HEK293 (cell line): Measurements from ENCODE around the gene TMEM184A.

Experiments used
- ATF2 ChIP-seq: fragments of 450-650 bp; formaldehyde crosslinking; IDR thresholded peaks from 2 replicates; pipeline ENCODE4 v1.5.1; 2016; ENCODE audit warnings: missing biosample characterization, missing genetic modification characterization, low read depth
- BCL11B ChIP-seq: fragments of 450-650 bp; formaldehyde crosslinking; IDR thresholded peaks from 2 replicates; pipeline ENCODE4 v1.5.1; 2016; ENCODE audit warnings: low read depth, missing biosample characterization, missing genetic modification characterization
- CTCF ChIP-seq: fragments of 450-650 bp; formaldehyde crosslinking; IDR thresholded peaks from 2 replicates; pipeline ENCODE4 v1.5.1; 2016; ENCODE audit warnings: missing biosample characterization, missing genetic modification characterization
- GLI2 ChIP-seq: fragments of 450-650 bp; formaldehyde crosslinking; IDR thresholded peaks from 2 replicates; pipeline ENCODE4; 2017; ENCODE audit warnings: missing biosample characterization, missing genetic modification characterization, low read depth, borderline replicate concordance
- PRDM6 ChIP-seq: fragments of 450-650 bp; formaldehyde crosslinking; IDR thresholded peaks from 2 replicates; pipeline ENCODE4 v1.5.1; 2017; ENCODE audit warnings: missing biosample characterization, missing genetic modification characterization
- REST ChIP-seq: fragments of 450-650 bp; formaldehyde crosslinking; IDR thresholded peaks from 2 replicates; pipeline ENCODE4 v1.5.1; 2016; ENCODE audit warnings: missing biosample characterization, missing genetic modification characterization
- ZBTB20 ChIP-seq: fragments of 450-650 bp; formaldehyde crosslinking; IDR thresholded peaks from 2 replicates; pipeline ENCODE4 v1.5.1; 2016; ENCODE audit warnings: missing biosample characterization, missing genetic modification characterization
- ZBTB48 ChIP-seq: fragments of 450-650 bp; formaldehyde crosslinking; IDR thresholded peaks from 2 replicates; pipeline ENCODE4 v1.5.1; 2016; ENCODE audit warnings: missing biosample characterization, missing genetic modification characterization
- ZBTB7A ChIP-seq: fragments of 450-650 bp; formaldehyde crosslinking; IDR thresholded peaks from 2 replicates; pipeline ENCODE4 v1.5.1; 2016; ENCODE audit warnings: low read depth, missing biosample characterization, missing genetic modification characterization
- ZFP69B ChIP-seq: fragments of 450-650 bp; formaldehyde crosslinking; IDR thresholded peaks from 2 replicates; pipeline ENCODE4 v1.5.1; 2016; ENCODE audit warnings: missing biosample characterization, missing genetic modification characterization
- ZNF324 ChIP-seq: fragments of 450-650 bp; formaldehyde crosslinking; IDR thresholded peaks from 2 replicates; pipeline ENCODE4 v1.5.1; 2016; ENCODE audit warnings: missing biosample characterization, missing genetic modification characterization
- ZNF513 ChIP-seq: fragments of 450-650 bp; IDR thresholded peaks from 2 replicates; pipeline ENCODE4 v1.5.1; 2018; ENCODE audit warnings: missing biosample characterization, missing genetic modification characterization
- ZNF791 ChIP-seq: fragments of 450-650 bp; formaldehyde crosslinking; IDR thresholded peaks from 2 replicates; pipeline ENCODE4 v1.5.1; 2016; ENCODE audit warnings: missing biosample characterization, missing genetic modification characterization

- TF ChIP-seq ATF2 (tag by site-specific recombination) (no peak), ZNF791 (tag by site-specific recombination) (no peak), GLI2 (no peak), ZBTB48 (no peak), ZNF513 (no peak), CTCF (tag by site-specific recombination) (no peak), ZBTB7A (tag by site-specific recombination) (no peak), BCL11B (tag by site-specific recombination) (no peak), PRDM6 (tag by site-specific recombination) (no peak), ZFP69B (tag by site-specific recombination) (no peak), ZBTB20 (tag by site-specific recombination) (no peak), REST (tag by site-specific recombination) (no peak), ZNF324 (tag by site-specific recombination) (no peak)
Measured at GRCh38 chr7:1559626-1560590, 3.9 kb upstream of the TMEM184A start.
